Measurements from ENCODE around the gene GATAD2B. TPM values are rescaled to one million over a fixed set of nuclear protein-coding genes. Genes with fewer than 3 reads are reported as not detected.

GATAD2B gene
- total and polyA plus RNA-seq, 7 donors, result 1.8 to 37.4 (median 16.4) TPM

DNA sequence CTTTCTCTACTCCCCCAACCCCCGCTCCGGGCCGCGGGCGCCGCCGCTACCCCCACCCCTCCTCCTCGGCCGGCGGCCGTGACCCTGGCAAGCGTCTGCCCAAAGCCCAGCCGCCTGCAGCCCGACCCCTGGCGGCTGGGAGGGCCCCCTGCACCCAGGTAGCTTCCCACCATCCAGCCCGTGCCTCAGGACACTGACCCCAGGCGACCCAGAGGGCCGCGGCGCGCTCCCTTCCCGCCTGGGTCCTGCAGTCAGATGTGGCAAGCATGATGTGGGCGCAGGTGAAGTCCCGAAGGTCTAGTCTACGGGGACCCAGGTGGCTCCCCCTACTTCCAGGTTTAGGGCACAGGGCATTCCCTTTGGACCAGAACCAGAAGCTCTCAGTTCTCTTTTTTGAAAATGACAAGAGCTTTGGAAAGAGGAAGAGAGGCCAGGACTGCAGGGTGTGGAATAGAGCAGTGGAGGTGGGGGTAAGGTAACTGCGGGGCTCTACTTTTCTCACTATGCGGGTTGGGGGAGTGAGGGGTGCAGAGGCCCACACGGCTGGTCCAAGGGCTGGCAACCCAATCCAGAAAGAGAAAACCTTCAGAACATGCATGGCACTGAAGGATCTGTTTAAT lies 24.0 kb upstream of the GATAD2B start, which contains the start of gene DENND4B:
Gene DENND4B (minus strand): TSS at position 97 of the 620 bp plus-strand sequence. CDS start 2,344 bp downstream, outside the sequence.
- DNase-seq, result peak; percentile 93
- Histone ChIP-seq H3K4me1 (peaks cover 0 to 29% (median 19%) of the 10 kb centered on the region in 4 donors), H3K9me3 (no peaks in the 10 kb centered on the region), H3K4me3 (peak within 1 kb of the TSS; percentile 67 to 98 (median 94)), H3K27me3 (no peaks in the 10 kb centered on the region), H3K36me3 (peaks cover 15 to 66% (median 46%) of the 10 kb centered on the region in 4 donors), H3K27ac (peak within 1 kb of the TSS; percentile 98 to 100 (median 99))
- TF ChIP-seq POLR2AphosphoS5 (IDR thresholded peaks at IDR 0.05), result peak; percentile 8 to 73 (median 64)
- TF ChIP-seq, protein P1, sequence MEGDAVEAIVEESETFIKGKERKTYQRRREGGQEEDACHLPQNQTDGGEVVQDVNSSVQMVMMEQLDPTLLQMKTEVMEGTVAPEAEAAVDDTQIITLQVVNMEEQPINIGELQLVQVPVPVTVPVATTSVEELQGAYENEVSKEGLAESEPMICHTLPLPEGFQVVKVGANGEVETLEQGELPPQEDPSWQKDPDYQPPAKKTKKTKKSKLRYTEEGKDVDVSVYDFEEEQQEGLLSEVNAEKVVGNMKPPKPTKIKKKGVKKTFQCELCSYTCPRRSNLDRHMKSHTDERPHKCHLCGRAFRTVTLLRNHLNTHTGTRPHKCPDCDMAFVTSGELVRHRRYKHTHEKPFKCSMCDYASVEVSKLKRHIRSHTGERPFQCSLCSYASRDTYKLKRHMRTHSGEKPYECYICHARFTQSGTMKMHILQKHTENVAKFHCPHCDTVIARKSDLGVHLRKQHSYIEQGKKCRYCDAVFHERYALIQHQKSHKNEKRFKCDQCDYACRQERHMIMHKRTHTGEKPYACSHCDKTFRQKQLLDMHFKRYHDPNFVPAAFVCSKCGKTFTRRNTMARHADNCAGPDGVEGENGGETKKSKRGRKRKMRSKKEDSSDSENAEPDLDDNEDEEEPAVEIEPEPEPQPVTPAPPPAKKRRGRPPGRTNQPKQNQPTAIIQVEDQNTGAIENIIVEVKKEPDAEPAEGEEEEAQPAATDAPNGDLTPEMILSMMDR (IDR thresholded peaks at IDR 0.05), result peak; percentile 77 to 99 (median 86)
- TF ChIP-seq POLR2A (IDR thresholded peaks at IDR 0.05), result no peak
- no peak for TF ChIP-seq EP300 (IDR thresholded peaks at IDR 0.05)
- intact Hi-C loops (cut with DNase I), result loop anchor here (1.0 to 5.0 kb wide), 2 partner anchors 36 to 149 kb away; no protein-coding TSS in a partner anchor
- 8 to 10% methylated on average over 28 of the region's 28 CpGs for WGBS, 2 donors

DNA sequence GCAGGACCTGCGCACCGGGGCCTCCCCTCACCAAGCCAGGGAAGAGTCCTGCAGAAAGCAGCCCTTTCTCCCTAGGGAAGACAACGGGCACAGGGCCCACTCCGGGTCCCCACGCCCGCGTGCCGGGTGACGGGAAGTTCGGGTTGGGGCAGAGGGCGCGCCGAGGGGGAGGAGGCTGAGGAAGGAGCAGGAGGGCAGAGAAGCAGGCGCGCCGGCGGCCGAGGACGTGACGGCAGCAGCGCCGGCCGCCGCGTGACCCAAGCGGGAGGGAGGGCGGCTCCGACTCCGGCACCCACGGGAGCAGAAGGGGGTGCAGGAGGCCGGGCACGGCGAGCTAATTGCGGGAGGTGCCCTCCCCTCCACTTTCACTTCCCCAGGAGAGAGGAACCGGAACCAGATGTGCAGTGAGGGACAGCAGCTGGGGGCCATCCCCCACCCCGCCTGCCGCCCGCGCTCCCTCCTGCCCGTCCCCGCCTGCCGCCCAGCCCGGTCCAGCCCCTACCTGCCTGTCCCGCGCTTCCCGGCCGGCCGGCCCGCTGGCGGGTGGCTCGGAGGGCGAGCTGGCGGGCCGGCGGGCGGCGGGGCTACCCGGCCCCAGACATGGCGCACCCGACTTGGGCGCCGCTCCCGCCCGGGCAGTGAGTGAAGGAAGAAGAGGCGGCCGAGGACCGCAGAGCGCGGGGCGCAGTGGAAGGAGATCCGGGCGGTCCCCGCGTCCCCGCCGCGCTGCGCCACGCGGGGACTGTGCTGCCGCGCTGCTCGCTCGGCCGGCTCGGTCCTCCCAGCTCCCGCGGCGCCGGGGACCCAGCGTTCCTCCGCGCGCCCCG lies 23.2 kb upstream of the GATAD2B start:
- H3K4me1 ChIP-seq, result peaks cover 0 to 29% (median 19%) of the 10 kb centered on the region in 4 donors
- intact Hi-C loops (cut with DNase I), result loop anchor here (1.0 to 5.0 kb wide), 4 partner anchors 23 to 149 kb away; no protein-coding TSS in a partner anchor
- 0% methylated on average over 95 of the region's 95 CpGs for WGBS, 2 donors
- H3K36me3 ChIP-seq, result peaks cover 9 to 66% (median 42%) of the 10 kb centered on the region in 4 donors
- peak overlapping the region; percentile 67 to 98 (median 94) for H3K4me3 ChIP-seq
- TF ChIP-seq POLR2A (IDR thresholded peaks at IDR 0.05) (peak; percentile 18 to 34), POLR2AphosphoS5 (IDR thresholded peaks at IDR 0.05) (peak; percentile 70 to 85 (median 82)), EP300 (IDR thresholded peaks at IDR 0.05) (peak in 3 of 4 donors; percentile 49 to 68 (median 53))
- TF ChIP-seq, protein P1 (IDR thresholded peaks at IDR 0.05), result no peak
- no peaks in the 10 kb centered on the region for H3K27me3 ChIP-seq
- peak; percentile 95 for DNase-seq
- peak overlapping the region; percentile 98 to 100 (median 99) for H3K27ac ChIP-seq
- no peaks in the 10 kb centered on the region for H3K9me3 ChIP-seq

DNA sequence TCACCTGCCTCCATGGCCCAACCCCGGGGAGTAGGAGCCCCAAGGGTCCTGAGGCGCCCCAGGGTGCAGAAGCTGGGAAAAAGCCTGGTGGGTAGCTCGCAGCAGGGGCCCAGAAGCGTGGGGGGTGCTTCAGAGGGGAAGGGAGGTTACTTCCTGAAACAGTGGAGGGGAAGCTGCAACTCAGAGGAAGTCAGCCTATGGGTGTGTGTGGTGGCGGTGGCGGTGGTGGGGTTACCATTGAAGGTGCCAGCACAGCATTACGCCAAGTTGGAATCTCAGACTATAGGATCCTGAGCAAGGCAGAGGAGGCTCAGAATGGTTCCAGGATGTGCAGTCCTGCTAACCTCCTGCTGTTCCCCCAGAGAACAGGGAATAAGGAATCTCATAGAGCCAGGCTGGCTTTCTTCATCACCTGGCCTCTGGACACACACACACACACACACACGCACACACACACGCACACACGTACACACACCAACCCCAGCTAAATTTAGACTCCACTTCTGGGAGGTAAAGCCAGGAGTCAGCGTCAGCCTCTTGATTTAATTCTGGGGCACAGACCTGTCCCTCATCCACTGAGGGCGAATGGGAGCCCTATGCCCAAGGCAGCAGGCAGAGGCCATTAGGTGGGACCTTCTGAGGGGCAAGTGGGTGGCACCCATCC lies 22.5 kb upstream of the GATAD2B start:
- peaks cover 2 to 66% (median 41%) of the 10 kb centered on the region in 4 donors for H3K36me3 ChIP-seq
- TF ChIP-seq POLR2AphosphoS5 (IDR thresholded peaks at IDR 0.05), result peak in 1 of 4 donors; percentile 8
- TF ChIP-seq, protein P1 (IDR thresholded peaks at IDR 0.05), result no peak
- peaks cover 0 to 29% (median 19%) of the 10 kb centered on the region in 4 donors for H3K4me1 ChIP-seq
- H3K9me3 ChIP-seq, result no peaks in the 10 kb centered on the region
- no peaks in the 10 kb centered on the region for H3K27me3 ChIP-seq
- H3K4me3 ChIP-seq, result peak overlapping the region; percentile 67 to 98 (median 94)
- WGBS, 2 donors, result 18 to 21% methylated on average over 12 of the region's 12 CpGs
- intact Hi-C loops (cut with DNase I), result loop anchor here (1.0 to 5.0 kb wide), 3 partner anchors 22 to 122 kb away; no protein-coding TSS in a partner anchor
- H3K27ac ChIP-seq, result peak overlapping the region; percentile 98 to 100 (median 99)
- DNase-seq, result peak; percentile 77

DNA sequence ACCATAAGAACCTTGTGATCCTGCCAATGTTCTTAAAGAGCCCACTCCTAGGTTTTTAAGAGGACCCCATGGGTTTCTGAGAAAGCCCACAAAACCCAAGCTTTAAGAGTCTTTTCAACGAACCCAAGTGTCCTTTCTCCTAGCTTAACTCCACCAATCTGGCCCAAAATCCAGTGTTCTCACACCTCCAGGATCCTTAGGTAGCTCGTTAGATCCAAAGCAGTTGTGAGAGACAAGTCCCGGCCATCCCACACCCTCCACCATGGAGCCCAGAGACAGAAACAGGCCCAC lies 22.0 kb upstream of the GATAD2B start:
- no peaks in the 10 kb centered on the region for H3K27me3 ChIP-seq
- TF ChIP-seq POLR2AphosphoS5 (IDR thresholded peaks at IDR 0.05), result no peak
- TF ChIP-seq EP300 (IDR thresholded peaks at IDR 0.05), result no peak
- TF ChIP-seq POLR2A (IDR thresholded peaks at IDR 0.05), result no peak
- TF ChIP-seq, protein P1 (IDR thresholded peaks at IDR 0.05), result no peak
- peaks cover 0 to 29% (median 19%) of the 10 kb centered on the region in 4 donors for H3K4me1 ChIP-seq
- no peaks in the 10 kb centered on the region for H3K9me3 ChIP-seq
- WGBS, 2 donors, result 44 to 73% methylated on average over 3 of the region's 3 CpGs
- peaks cover 0 to 66% (median 38%) of the 10 kb centered on the region in 4 donors for H3K36me3 ChIP-seq
- peak overlapping the region; percentile 98 to 100 (median 99) for H3K27ac ChIP-seq
- intact Hi-C loops (cut with DNase I), result loop anchor here (1.0 to 5.0 kb wide), 3 partner anchors 21 to 122 kb away; no protein-coding TSS in a partner anchor
- H3K4me3 ChIP-seq, result peak overlapping the region in 3 of 4 donors; percentile 92 to 98 (median 95)
- no peak for DNase-seq
